OCI-LY7 (cell line): ENCODE results near the gene TSSK3. TPM values are rescaled to one million over a fixed set of nuclear protein-coding genes. Genes with fewer than 3 reads are reported as not detected.

Experiments used
- BruUV-seq: library from RNA; stranded (reverse); fragments of 400-500 nt; replicated peaks from 2 replicates; lab custom pipeline; 2021; lab: Mats Ljungman, UMichigan
- CTCF ChIA-PET: fragments of 300-600 bp; sonication (Branson Sonifier 250); formaldehyde crosslinking; loops from one replicate; lab custom pipeline; 2022; ENCODE audit warnings: antibody characterized with exemption; ENCODE audit not compliant: unreplicated experiment; lab: Charles Lee
- POLR2A ChIA-PET: fragments of 300-600 bp; sonication (Branson Sonifier 250); formaldehyde crosslinking; loops from one replicate; lab custom pipeline; 2022; ENCODE audit warnings: antibody characterized with exemption; lab: Charles Lee
- DNase-seq: peaks from one replicate; pipeline ENCODE4 v3.0.0-alpha.2; 2015; ENCODE audit warnings: low spot score
- H2AFZ ChIP-seq: fragments of 200-600 bp; sonication (generic), shearing (Covaris generic); 2 replicates; pipeline ENCODE4 v1.6.1; 2014; ENCODE audit warnings: mild to moderate bottlenecking, antibody characterized with exemption, low read length, moderate library complexity
- H3K27ac ChIP-seq: fragments of 200-600 bp; sonication (generic); 2 replicates; pipeline ENCODE4 v1.5.1; 2014; ENCODE audit warnings: mixed run types, low read depth, mild to moderate bottlenecking, moderate library complexity, low read length, inconsistent platforms; ENCODE audit not compliant: poor library complexity, severe bottlenecking
- H3K36me3 ChIP-seq: fragments of 200-600 bp; sonication (generic); 2 replicates; pipeline ENCODE4 v1.6.1; 2014; ENCODE audit warnings: mild to moderate bottlenecking, antibody characterized with exemption, low read length, moderate library complexity, mixed read lengths; ENCODE audit not compliant: insufficient read depth
- H3K4me1 ChIP-seq: fragments of 200-600 bp; sonication (generic); 2 replicates; pipeline ENCODE4 v1.5.1; 2014; ENCODE audit warnings: mild to moderate bottlenecking, low read length; ENCODE audit not compliant: insufficient read depth, poor library complexity, severe bottlenecking
- H3K4me2 ChIP-seq: fragments of 200-600 bp; sonication (generic); 2 replicates; pipeline ENCODE4 v1.6.1; 2014; ENCODE audit warnings: mild to moderate bottlenecking, low read length
- H3K4me3 ChIP-seq: fragments of 200-600 bp; sonication (generic); 2 replicates; pipeline ENCODE4 v1.5.1; 2014; ENCODE audit warnings: mild to moderate bottlenecking, low read depth, low read length; ENCODE audit not compliant: poor library complexity, severe bottlenecking
- H3K79me2 ChIP-seq: fragments of 200-600 bp; sonication (generic); 2 replicates; pipeline ENCODE4 v1.6.1; 2016; ENCODE audit warnings: low read depth, mild to moderate bottlenecking, low read length, moderate library complexity, mixed read lengths; ENCODE audit not compliant: insufficient read depth
- H3K9me2 ChIP-seq: fragments of 200-600 bp; sonication (generic); 2 replicates; pipeline ENCODE4 v1.6.1; 2016; ENCODE audit warnings: mild to moderate bottlenecking, low read length, mixed read lengths; ENCODE audit not compliant: insufficient read depth
- H3K9me3 ChIP-seq: fragments of 200-600 bp; sonication (generic); 2 replicates; pipeline ENCODE4 v1.6.1; 2014; ENCODE audit warnings: mild to moderate bottlenecking, mixed run types, low read length, mixed read lengths
- H4K20me1 ChIP-seq: fragments of 200-600 bp; sonication (generic); 2 replicates; pipeline ENCODE4 v1.6.1; 2014; ENCODE audit warnings: mild to moderate bottlenecking, antibody characterized with exemption, low read length, moderate library complexity, mixed read lengths; ENCODE audit not compliant: insufficient read depth
- EZH2phosphoT487 ChIP-seq: fragments of 200-600 bp; sonication (generic); IDR thresholded peaks from 2 replicates; pipeline ENCODE4 v1.6.1; 2018; ENCODE audit warnings: low read depth, borderline replicate concordance, mild to moderate bottlenecking, mixed run types, antibody characterized with exemption, low read length, moderate library complexity, mixed read lengths
- intact Hi-C: fragments of 100-400 bp; cut with micrococcal nuclease; formaldehyde crosslinking; loops from one replicate; pipeline ENCODE4 v1.10.0; 2022; ENCODE audit not compliant: unreplicated experiment
- total RNA-seq, 2 experiments: library from RNA; depleted of rRNA in 1 of 2; stranded (reverse); fragments of >200 nt in 1 of 2; shearing (Covaris generic) in 1 of 2; gene quantifications; 2 replicates each; pipeline ENCODE4 v1.2.3, GENCODE V29; 2014 to 2022
- TF ChIP-seq, protein P1 (sequence below): fragments of 200-600 bp; sonication (generic); conservative IDR thresholded peaks from 2 replicates; pipeline ENCODE4 v1.5.1; 2014; ENCODE audit warnings: mild to moderate bottlenecking, antibody characterized with exemption, low read length, moderate library complexity, mixed read lengths

TSSK3 gene
- total RNA-seq, 2 experiments from 2014 or later = 2.0 to 7.8 TPM

DNA sequence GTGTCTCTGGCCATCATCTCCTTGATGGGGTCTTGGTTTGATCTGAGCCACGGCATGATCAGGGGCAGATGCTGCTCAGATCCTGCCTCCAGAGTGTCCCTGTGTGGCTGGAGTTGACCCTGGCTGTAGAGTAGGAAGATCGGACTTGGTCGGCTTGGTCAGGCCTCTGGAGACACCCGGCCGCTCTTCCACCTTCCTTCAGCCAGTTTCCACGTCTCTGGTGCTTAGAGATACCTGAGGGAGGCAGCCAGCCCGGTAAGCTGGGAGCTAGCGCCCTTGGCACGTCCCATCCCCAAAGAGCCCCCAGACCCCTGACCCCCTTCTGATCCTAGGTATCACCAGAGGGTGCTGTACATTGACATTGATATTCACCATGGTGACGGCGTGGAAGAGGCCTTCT, 35.1 kb upstream of the TSSK3 start:
- CTCF ChIA-PET = no interaction called here
- BruUV-seq = no TSS peak
- POLR2A ChIA-PET = no interaction called here
- no peaks in the 10 kb centered on the region for H3K9me3 ChIP-seq
- H3K27ac ChIP-seq = no peak overlapping the region
- H2AFZ ChIP-seq = no peak overlapping the region
- TF ChIP-seq, protein P1, sequence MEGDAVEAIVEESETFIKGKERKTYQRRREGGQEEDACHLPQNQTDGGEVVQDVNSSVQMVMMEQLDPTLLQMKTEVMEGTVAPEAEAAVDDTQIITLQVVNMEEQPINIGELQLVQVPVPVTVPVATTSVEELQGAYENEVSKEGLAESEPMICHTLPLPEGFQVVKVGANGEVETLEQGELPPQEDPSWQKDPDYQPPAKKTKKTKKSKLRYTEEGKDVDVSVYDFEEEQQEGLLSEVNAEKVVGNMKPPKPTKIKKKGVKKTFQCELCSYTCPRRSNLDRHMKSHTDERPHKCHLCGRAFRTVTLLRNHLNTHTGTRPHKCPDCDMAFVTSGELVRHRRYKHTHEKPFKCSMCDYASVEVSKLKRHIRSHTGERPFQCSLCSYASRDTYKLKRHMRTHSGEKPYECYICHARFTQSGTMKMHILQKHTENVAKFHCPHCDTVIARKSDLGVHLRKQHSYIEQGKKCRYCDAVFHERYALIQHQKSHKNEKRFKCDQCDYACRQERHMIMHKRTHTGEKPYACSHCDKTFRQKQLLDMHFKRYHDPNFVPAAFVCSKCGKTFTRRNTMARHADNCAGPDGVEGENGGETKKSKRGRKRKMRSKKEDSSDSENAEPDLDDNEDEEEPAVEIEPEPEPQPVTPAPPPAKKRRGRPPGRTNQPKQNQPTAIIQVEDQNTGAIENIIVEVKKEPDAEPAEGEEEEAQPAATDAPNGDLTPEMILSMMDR = no peak
- TF ChIP-seq EZH2phosphoT487 = no peak
- no peaks in the 10 kb centered on the region for H3K9me2 ChIP-seq
- DNase-seq = no peak
- H4K20me1 ChIP-seq = no peaks in the 10 kb centered on the region
- no peak overlapping the region for H3K4me3 ChIP-seq
- peaks cover 20% of the 10 kb centered on the region; the same call in 1 of the 2 replicates for H3K79me2 ChIP-seq
- H3K36me3 ChIP-seq = peaks cover 98% of the 10 kb centered on the region
- intact Hi-C loops = no loop called here
- peaks cover 24% of the 10 kb centered on the region for H3K4me1 ChIP-seq
- H3K4me2 ChIP-seq = no peak overlapping the region

DNA sequence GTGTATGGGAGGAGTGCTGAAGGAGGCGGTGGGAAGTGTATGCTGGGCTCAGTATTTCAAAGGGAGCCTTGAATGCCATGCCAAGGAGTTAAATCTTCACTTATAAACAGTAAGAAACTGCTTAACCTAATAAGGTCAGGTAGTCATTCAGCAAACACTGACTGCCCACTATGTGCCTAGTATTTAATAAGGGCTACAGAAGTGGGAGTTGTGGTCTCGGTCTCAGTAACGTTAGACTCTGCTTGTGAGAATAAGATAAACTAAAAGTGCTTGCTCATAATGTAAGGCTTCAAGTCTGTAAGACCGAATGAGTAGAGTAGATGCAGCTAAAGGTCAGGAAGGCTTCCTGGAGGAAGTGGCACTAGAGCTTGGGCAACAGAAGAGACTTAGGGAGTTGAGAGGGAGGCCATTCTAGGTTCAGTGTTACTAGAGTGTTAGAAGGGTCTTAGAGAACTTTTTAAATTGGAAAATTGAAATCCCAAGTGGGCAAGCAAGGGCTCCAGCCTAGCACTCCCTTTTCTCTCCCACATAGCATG, 32.3 kb upstream of the TSSK3 start:
- Histone ChIP-seq H4K20me1 (peaks cover 10% of the 10 kb centered on the region), H3K9me2 (no peaks in the 10 kb centered on the region), H3K4me3 (no peak overlapping the region), H3K4me1 (peaks cover 26% of the 10 kb centered on the region), H3K9me3 (no peaks in the 10 kb centered on the region), H3K27ac (no peak overlapping the region), H3K36me3 (peaks cover 97% of the 10 kb centered on the region), H2AFZ (no peak overlapping the region), H3K4me2 (no peak overlapping the region), H3K79me2 (peaks cover 23% of the 10 kb centered on the region)
- ChIA-PET CTCF (no interaction called here), POLR2A (interaction anchor here (4.4 kb wide), 1 partner anchor 8 kb away, joined by 23 read pairs; no protein-coding TSS in a partner anchor)
- no peak for TF ChIP-seq EZH2phosphoT487
- TF ChIP-seq, protein P1 = no peak
- intact Hi-C loops = no loop called here
- no peak for DNase-seq
- no TSS peak for BruUV-seq

DNA sequence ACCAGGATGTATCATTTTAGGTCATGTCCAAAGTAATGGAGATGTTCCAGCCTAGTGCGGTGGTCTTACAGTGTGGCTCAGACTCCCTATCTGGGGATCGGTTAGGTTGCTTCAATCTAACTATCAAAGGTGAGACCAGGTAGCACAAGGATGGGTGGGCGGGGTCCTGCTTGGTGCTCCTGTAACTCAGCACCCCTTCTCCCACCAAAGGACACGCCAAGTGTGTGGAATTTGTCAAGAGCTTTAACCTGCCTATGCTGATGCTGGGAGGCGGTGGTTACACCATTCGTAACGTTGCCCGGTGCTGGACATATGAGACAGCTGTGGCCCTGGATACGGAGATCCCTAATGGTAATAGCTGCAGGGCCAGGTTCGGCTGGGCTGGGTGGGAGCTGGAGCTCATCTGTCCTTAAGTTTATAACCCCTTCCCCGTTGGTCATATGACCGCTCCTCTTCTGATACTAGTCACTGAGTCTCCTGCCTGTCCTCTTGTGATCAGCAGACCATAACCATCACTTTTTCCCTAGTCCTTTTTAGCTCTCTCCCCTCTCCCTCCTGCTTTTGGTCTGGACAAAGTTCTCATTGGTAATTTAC, 31.7 kb upstream of the TSSK3 start:
- POLR2A ChIA-PET = interaction anchor here (4.4 kb wide), 1 partner anchor 9 kb away, joined by 23 read pairs; no protein-coding TSS in a partner anchor
- CTCF ChIA-PET = no interaction called here
- Histone ChIP-seq H3K27ac (no peak overlapping the region), H3K4me2 (no peak overlapping the region), H3K9me2 (no peaks in the 10 kb centered on the region), H3K36me3 (peaks cover 91% of the 10 kb centered on the region), H2AFZ (no peak overlapping the region), H3K4me1 (peaks cover 26% of the 10 kb centered on the region), H3K9me3 (no peaks in the 10 kb centered on the region), H4K20me1 (peaks cover 10% of the 10 kb centered on the region), H3K79me2 (peaks cover 27% of the 10 kb centered on the region), H3K4me3 (no peak overlapping the region)
- no TSS peak for BruUV-seq
- intact Hi-C loops = no loop called here
- no peak for DNase-seq
- TF ChIP-seq EZH2phosphoT487 = no peak
- TF ChIP-seq, protein P1 = no peak
